Neuronal stem cell (in vitro differentiated cells): ENCODE measurements around the gene WDFY3. TPM values are rescaled to one million over a fixed set of nuclear protein-coding genes. Genes with fewer than 3 reads are reported as not detected.

ENCODE experiments used
- DNase-seq: peaks from one replicate; pipeline ENCODE4 v3.0.0-alpha.2; 2013; ENCODE audit warnings: low spot score
- H2AFZ ChIP-seq: one replicate; pipeline ENCODE4 v1.6.1; 2013; ENCODE audit warnings: mild to moderate bottlenecking, low read length, inconsistent platforms
- H2AK5ac ChIP-seq: 2 replicates; pipeline ENCODE4 v1.6.1; 2013; ENCODE audit warnings: low read depth, mild to moderate bottlenecking, inconsistent platforms, low read length, moderate library complexity, mixed read lengths
- H2BK120ac ChIP-seq: 2 replicates; pipeline ENCODE4 v1.6.1; 2013; ENCODE audit warnings: low read depth, mild to moderate bottlenecking, inconsistent platforms, low read length, moderate library complexity, mixed read lengths
- H2BK12ac ChIP-seq: one replicate; pipeline ENCODE4 v1.6.1; 2013; ENCODE audit warnings: low read length, inconsistent platforms
- H2BK15ac ChIP-seq: 2 replicates; pipeline ENCODE4 v1.6.1; 2013; ENCODE audit warnings: mild to moderate bottlenecking, low read length, inconsistent platforms, mixed read lengths
- H2BK5ac ChIP-seq: one replicate; pipeline ENCODE4 v1.6.1; 2013; ENCODE audit warnings: inconsistent platforms, mild to moderate bottlenecking, low read length, moderate library complexity
- H3K14ac ChIP-seq: one replicate; pipeline ENCODE4 v1.6.1; 2013; ENCODE audit warnings: low read length, inconsistent platforms
- H3K18ac ChIP-seq: 2 replicates; pipeline ENCODE4 v1.6.1; 2013; ENCODE audit warnings: low read length, inconsistent platforms
- H3K23ac ChIP-seq: 2 replicates; pipeline ENCODE4 v1.6.1; 2013; ENCODE audit warnings: low read depth, mild to moderate bottlenecking, mixed read lengths, low read length, inconsistent platforms; ENCODE audit not compliant: poor library complexity
- H3K27ac ChIP-seq: replicated peaks from 3 replicates; pipeline ENCODE4 v1.5.1; 2013; ENCODE audit warnings: low read length, inconsistent platforms
- H3K27me3 ChIP-seq, 3 experiments: 2 replicates each; pipeline ENCODE4 v1.6.1; 2013; ENCODE audit warnings: low read length in 3 of 3, mild to moderate bottlenecking in 2 of 3, inconsistent platforms in 1 of 3, low read depth in 1 of 3, mixed read lengths in 1 of 3, moderate library complexity in 1 of 3; ENCODE audit not compliant: control insufficient read depth in 3 of 3, insufficient read depth in 3 of 3
- H3K36me3 ChIP-seq, 2 donors: replicated peaks in 1 of 2; 2 replicates each; pipeline ENCODE4 v1.6.1; 2013; ENCODE audit warnings: low read length in 2 of 2; ENCODE audit not compliant: control insufficient read depth in 2 of 2, insufficient read depth in 2 of 2
- H3K4ac ChIP-seq: 2 replicates; pipeline ENCODE4 v1.6.1; 2013; ENCODE audit warnings: inconsistent platforms, mild to moderate bottlenecking, low read length, moderate library complexity
- H3K4me1 ChIP-seq, 2 donors: 1 replicate in 1 of 2; 2 replicates in 1 of 2; pipeline ENCODE4 v1.6.1; 2013; ENCODE audit warnings: low read length in 2 of 2, low read depth in 1 of 2; ENCODE audit not compliant: control insufficient read depth in 2 of 2, insufficient read depth in 1 of 2
- H3K4me2 ChIP-seq: one replicate; pipeline ENCODE4 v1.6.1; 2013; ENCODE audit warnings: mild to moderate bottlenecking, low read length, inconsistent platforms; ENCODE audit not compliant: insufficient read depth, poor library complexity, severe bottlenecking
- H3K4me3 ChIP-seq, 2 donors: 2 replicates each; pipeline ENCODE4 v1.5.1; 2013; ENCODE audit warnings: low read length in 2 of 2, mild to moderate bottlenecking in 2 of 2, inconsistent platforms in 1 of 2, moderate library complexity in 1 of 2
- H3K79me1 ChIP-seq: one replicate; pipeline ENCODE4 v1.6.1; 2013; ENCODE audit warnings: low read depth, mild to moderate bottlenecking, inconsistent platforms, low read length, moderate library complexity
- H3K9ac ChIP-seq: one replicate; pipeline ENCODE4 v1.6.1; 2013; ENCODE audit warnings: mild to moderate bottlenecking, low read depth, low read length, inconsistent platforms; ENCODE audit not compliant: poor library complexity
- H3K9me3 ChIP-seq, 2 donors: replicated peaks in 1 of 2; 2 replicates each; pipeline versions ENCODE3 to v1.6.1; 2013; ENCODE audit warnings: low read length in 2 of 2, mild to moderate bottlenecking in 2 of 2, inconsistent platforms in 1 of 2, low read depth in 1 of 2, mixed read lengths in 1 of 2, moderate library complexity in 1 of 2; ENCODE audit not compliant: control insufficient read depth in 2 of 2, insufficient read depth in 1 of 2
- H4K8ac ChIP-seq: one replicate; pipeline ENCODE4 v1.6.1; 2013; ENCODE audit warnings: low read depth, mild to moderate bottlenecking, inconsistent platforms, low read length, moderate library complexity
- H4K91ac ChIP-seq: one replicate; pipeline ENCODE4 v1.6.1; 2013; ENCODE audit warnings: low read length, low read depth, mild to moderate bottlenecking, inconsistent platforms; ENCODE audit not compliant: poor library complexity
- WGBS, 2 donors: extraction: QIAGEN DNeasy Blood & Tissue Kit; methylation state at CpG; one replicate each; pipeline ENCODE4 v1.1.7; 2013; ENCODE audit warnings: missing lambda C conversion rate in 2 of 2, mixed read lengths in 1 of 2; ENCODE audit not compliant: insufficient read length in 2 of 2, insufficient replicate concordance in 1 of 2; ENCODE audit errors: extremely low coverage in 2 of 2; 5-methylcytosine and 5-hydroxymethylcytosine counted together
- small RNA-seq: library from polyadenylated mRNA; stranded (forward); fragments of <200 nt; extraction: miRNeasy Mini kit (QIAGEN cat#:217004); gene quantifications from one replicate; pipeline ENCODE3, GENCODE V24; 2013; ENCODE audit not compliant: insufficient read depth

The WDFY3 gene

DNA sequence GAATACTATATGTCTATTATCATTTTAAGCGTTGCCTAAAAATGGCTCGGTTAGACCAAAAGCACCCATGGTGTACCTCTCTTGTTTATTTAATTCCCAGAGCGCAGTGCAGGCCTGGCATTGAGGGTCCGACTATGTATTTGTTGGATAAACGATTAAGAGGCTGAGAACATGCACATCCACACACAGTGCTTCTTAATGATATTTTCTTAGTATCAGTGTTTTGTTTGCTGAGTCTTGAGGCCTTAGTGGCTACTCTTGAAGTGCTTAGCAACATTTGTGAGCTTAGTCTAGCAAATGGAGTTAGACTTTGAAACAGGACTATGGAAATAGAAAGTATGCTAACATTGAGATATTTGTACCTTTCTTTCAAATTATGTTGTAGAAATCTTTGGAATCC lies 339.8 kb downstream of the WDFY3 start:
- Histone ChIP-seq H3K4ac (no peak overlapping the region), H3K36me3 (no peaks in the 10 kb centered on the region), H2BK15ac (no peak overlapping the region), H3K79me1 (no peaks in the 10 kb centered on the region), H3K27me3 (no peaks in the 10 kb centered on the region), H3K9me3 (no peaks in the 10 kb centered on the region), H3K14ac (no peak overlapping the region), H3K4me2 (no peak overlapping the region), H3K9ac (no peak overlapping the region), H3K27ac (no peak overlapping the region), H3K18ac (no peak overlapping the region), H3K4me1 (no peaks in the 10 kb centered on the region), H3K4me3 (no peak overlapping the region), H4K91ac (no peak overlapping the region), H2BK120ac (no peak overlapping the region), H3K23ac (no peak overlapping the region), H2BK5ac (no peak overlapping the region), H2BK12ac (no peak overlapping the region), H4K8ac (no peak overlapping the region), H2AK5ac (no peak overlapping the region), H2AFZ (no peak overlapping the region)
- no CpG with 5 or more reads among the region's 5 CpGs for WGBS, 2 donors
- no peak for DNase-seq

DNA sequence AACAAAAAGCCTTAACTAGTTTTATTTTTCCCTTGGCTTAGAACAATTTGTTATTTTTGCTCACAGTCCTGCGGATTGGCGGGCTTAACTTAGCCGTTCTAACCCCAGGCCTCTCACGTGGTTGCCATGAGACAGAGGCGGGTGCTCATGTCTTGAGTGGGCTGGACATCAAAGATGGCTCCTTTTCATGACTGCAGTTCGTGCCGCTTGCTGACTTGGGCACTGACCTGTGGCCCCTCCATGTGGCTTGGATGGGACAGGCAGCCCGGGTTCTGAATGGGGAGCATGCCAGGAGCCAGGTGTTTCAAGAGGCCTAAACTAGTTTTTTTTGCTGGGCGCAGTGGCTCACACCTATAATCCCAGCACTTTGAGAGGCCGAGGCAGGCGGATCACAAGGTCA lies 342.8 kb downstream of the WDFY3 start:
- Histone ChIP-seq H2BK15ac (no peak overlapping the region), H3K4me2 (no peak overlapping the region), H3K27ac (no peak overlapping the region), H3K18ac (no peak overlapping the region), H3K27me3 (no peaks in the 10 kb centered on the region), H2AK5ac (no peak overlapping the region), H3K23ac (no peak overlapping the region), H3K9ac (no peak overlapping the region), H2BK5ac (no peak overlapping the region), H3K4me1 (no peaks in the 10 kb centered on the region), H3K36me3 (no peaks in the 10 kb centered on the region), H3K14ac (no peak overlapping the region), H3K4ac (no peak overlapping the region), H3K4me3 (no peak overlapping the region), H3K79me1 (no peaks in the 10 kb centered on the region), H4K91ac (no peak overlapping the region), H2BK120ac (no peak overlapping the region), H3K9me3 (no peaks in the 10 kb centered on the region), H2BK12ac (no peak overlapping the region), H2AFZ (peak overlapping the region; percentile 77), H4K8ac (no peak overlapping the region)
- no CpG with 5 or more reads among the region's 11 CpGs for WGBS, 2 donors
- no peak for DNase-seq

DNA sequence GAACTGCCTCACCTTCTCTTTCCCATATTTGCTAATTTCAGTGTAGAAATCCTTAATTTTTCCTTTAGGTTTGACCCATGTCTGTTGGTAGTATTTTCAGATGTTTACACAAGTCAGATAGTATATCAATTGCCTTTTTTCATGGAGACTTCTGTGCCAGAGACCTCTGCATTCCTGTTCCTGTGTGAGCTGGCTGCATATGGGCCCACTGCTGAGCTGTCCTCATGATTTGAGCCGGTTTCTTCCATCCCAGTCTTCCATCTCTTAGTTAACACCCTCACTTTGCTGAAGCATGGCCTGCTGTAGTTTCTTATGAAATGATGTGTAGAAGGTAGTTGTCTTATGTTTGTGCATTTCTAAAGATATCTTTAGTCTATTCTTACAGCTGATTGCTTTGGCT lies 343.5 kb downstream of the WDFY3 start:
- Histone ChIP-seq H3K23ac (no peak overlapping the region), H3K79me1 (no peaks in the 10 kb centered on the region), H3K4me1 (no peaks in the 10 kb centered on the region), H3K14ac (no peak overlapping the region), H2AK5ac (no peak overlapping the region), H3K4me3 (no peak overlapping the region), H3K18ac (no peak overlapping the region), H4K8ac (no peak overlapping the region), H2BK15ac (no peak overlapping the region), H3K9ac (no peak overlapping the region), H2BK12ac (no peak overlapping the region), H3K4me2 (no peak overlapping the region), H3K27ac (no peak overlapping the region), H2AFZ (peak overlapping the region; percentile 77), H3K4ac (no peak overlapping the region), H2BK5ac (no peak overlapping the region), H3K27me3 (no peaks in the 10 kb centered on the region), H4K91ac (no peak overlapping the region), H2BK120ac (no peak overlapping the region), H3K9me3 (no peaks in the 10 kb centered on the region), H3K36me3 (no peaks in the 10 kb centered on the region)
- DNase-seq = no peak
- no CpG with 5 or more reads among the region's 1 CpG for WGBS, 2 donors

Small RNA genes lying within 50 kb of the gene (small RNA-seq; reads per million reads assigned to genes)
- gene RN7SL552P = not detected
- not detected for gene RNU6-469P
